HG03460 (cell line): ENCODE measurements around the gene DYNC2I2.
"Not testable (repeated sequence)": the region's sequence is repeated elsewhere in the genome, so short reads cannot be mapped to it uniquely, and the experiment has no call there.

Source experiments
- ATAC-seq: cut with Tn5 transposase; IDR thresholded peaks from one replicate; pipeline ENCODE4 v1.9.1; 2021; ENCODE audit not compliant: unreplicated experiment

Gene DYNC2I2

DNA sequence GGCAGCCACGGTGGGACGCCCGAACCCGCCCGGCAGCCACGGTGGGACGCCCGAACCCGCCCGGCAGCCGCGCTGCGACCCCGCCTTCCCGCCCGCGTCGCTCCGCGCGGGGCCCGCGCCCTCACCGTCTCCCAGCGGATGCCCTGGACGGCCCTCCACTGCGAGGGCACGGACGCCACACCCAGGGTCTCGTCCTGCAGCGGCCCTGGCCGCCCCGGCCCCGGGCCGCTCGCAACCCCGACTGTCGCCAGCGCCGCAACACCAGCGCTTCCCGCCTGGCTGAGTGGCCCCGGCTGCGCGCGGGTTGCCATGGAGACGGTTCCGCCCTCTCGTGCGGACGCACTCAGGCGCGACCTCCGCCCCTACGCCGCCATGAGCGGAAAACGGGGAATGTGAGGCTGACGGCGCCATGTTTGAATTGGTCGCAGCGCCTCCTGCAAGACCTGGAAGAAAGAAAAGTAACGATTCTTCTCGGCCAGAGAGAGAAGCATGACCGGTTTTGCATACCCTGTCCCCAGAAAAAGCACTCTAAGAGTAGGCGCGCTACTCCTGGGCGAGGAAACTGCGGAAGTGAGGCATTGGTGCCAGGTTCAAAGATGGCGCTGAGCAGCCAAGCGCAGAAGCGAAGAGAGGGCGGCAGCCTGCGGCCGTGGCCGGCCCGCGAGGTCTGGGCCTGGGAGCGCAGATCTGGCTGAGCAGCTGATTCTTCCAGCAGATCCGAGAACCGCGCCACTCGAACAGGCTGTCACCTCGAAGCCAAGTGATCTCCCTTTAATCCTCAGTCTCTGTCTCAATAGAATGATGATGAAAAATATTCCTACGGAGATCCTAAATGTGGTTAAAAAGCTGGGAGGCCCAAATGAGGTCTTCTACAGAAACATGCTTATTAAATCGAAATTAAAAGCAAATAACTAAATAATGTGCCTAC is at the start of gene DYNC2I2:
DYNC2I2 (minus strand) TSS at position 432 of the 928 bp plus-strand sequence; CDS start at position 311, 121 bp downstream.
- peak; percentile 63 for ATAC-seq

DNA sequence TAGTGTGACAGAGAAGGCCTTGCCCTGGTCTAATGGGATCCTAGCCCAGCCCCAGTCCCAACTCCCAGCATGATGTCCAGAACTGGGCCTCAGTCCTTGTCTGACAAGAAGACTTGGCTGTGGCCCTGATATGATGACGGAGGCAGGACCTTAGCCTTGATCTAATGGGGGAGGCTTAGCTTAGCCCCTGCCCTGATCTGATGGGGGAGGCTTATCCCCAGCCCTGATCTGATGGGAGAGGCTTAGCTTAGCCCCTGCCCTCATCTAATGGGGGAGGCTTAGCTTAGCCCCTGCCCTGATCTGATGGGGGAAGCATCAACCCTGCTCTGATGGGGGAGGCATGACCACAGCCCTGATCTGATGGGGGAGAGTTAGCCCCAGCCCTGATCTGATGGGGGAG is 49.4 kb upstream of the DYNC2I2 start:
- no peak for ATAC-seq

DNA sequence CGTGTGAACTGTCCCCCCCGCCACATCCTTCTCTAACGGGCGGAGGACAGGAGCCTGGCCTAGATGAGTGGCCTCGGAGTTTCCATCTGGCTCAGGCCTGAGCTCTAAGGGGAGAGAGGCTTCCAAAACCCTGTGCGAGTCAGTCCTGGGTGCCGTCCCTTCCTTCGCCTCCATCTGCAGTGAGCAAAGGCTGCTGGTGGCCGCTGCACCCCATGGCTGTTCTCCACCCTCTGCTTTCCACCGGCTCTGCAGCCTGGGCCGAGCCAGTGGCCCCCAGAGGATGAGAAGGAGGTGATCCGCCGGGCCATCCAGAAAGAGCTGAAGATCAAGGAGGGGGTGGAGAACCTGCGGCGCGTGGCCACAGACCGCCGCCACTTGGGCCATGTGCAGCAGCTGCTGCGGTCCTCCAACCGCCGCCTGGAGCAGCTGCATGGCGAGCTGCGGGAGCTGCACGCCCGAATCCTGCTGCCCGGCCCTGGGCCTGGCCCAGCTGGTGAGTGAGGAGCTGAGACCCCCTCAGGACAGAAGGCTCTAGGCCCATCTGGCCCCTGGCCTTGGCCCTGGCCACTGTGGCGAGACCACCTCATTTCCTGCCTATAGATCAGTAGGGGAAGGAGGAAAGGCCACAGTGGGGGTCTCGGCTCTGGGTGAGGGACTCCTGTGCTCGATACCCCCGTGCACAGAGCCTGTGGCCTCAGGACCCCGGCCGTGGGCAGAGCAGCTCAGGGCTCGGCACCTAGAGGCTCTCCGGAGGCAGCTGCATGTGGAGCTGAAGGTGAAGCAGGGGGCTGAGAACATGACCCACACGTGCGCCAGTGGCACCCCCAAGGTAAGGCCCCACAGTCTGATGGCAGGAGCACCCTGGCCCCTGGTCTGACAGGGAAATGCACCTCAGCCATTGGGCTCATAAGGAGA is 48.7 kb upstream of the DYNC2I2 start:
- ATAC-seq, result no peak

DNA sequence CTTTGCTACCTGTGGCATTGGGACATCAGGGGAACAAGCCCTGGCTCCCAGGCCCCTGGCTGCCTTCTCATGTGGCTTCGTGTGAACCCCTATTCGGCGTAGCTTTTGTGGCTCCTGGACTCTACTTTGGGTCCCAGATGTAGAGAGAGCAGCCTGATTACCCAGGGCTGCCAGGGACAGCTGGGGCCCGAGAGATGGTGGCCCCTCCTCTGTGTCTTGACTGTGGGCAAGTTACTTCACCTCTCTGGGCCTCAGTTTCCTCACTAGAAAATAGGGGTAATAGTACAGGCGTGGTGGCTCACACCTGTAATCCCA is 47.7 kb upstream of the DYNC2I2 start:
- ATAC-seq, result no peak

DNA sequence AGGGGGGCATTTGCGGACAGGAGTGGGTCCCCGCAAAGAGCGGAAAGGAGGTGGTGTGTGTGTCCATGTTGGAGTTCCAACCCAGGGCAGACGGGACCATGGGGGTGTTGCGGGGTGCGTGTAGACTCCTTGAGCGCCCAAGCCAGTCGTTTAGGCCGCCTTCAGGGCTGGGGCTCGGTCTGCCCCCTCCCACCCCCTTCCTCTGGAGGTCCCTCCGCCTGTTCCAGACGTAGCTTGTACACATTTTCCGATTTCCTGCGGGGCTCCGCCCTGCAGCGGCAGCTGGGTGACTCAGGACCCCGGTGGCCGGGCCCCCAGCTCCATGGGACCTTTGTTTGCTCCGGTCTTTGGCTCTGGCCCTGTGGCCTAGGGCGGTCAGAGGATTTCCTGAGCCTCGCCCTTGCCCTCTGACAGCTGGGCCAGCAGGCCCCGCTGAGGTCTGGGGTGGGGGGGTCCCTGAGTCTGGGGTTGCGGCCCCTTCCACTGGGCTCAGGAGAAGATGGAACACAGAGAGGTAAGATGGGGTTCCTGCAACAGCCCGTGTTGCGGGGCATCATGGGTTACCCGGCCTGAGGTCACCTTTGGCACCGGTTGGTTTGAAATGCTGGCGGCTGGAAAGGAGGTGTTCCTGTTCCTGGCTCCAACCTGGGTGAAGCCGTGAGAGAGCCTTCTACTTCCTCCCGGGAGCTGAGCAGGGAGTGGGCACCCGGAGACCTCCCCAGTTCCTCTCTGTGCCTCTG is 47.1 kb upstream of the DYNC2I2 start:
- no peak for ATAC-seq

DNA sequence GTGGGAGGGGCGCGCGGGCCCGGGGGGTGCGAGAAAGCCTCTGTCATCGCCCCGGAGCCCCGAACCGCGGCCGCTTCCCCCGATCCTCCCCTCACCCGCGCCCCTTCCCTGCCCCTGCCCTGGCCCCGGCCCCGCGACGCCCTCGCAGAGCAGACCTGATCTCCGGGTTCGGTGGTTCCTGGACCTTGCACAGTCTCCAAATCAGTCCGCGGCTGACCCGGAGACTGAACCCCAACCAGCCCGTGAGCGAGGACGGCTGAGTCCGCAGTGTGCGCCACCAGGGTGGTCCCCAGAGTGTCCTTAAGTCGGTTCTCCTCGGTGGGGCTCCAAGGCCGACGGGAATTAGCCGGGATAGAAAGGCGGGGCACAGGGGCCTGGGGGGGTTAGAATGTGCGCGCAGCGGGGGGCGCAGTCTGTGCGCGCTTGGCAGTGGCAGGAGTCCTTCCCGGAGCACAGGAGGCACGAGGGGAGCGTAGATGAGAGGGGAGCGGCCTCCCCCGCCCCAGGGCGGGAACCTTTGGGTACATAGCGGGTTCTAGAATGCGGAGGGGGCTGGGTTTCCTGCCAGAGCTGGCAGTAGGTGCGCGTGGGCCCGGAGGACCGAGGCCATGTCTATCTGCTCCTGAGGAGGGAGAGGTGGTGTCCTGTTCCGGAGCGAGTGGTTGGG is 46.4 kb upstream of the DYNC2I2 start:
- no peak for ATAC-seq

DNA sequence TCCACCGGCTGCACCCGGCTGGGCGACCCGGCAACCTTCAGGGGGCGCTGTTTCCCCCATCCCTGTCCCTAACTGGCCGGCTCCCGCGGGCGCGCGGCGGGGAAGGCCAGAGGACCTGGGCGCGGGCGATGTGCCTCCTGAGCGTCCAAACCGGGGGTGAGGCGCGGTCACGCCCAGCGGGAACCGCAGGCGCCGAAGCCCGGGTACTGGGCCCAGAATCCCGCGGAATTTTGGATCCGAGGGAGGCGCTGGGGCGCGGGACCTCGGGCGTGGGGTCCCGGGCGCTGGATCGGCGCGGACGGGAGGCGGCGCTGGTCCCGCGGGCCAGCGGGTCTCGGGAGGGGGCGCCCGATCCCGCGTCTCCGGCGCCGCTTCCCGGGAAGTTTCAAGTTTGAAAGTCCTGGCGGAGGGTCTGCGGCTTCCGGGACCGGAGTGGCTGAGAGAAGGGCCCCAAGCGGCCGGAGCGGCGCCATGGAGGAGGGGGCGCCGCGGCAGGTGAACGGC is 45.9 kb upstream of the DYNC2I2 start, which contains the start of gene PKN3:
PKN3 (plus strand) TSS at position 59 of the 504 bp plus-strand sequence; CDS start at position 472, 413 bp downstream.
- peak; percentile 68 for ATAC-seq

DNA sequence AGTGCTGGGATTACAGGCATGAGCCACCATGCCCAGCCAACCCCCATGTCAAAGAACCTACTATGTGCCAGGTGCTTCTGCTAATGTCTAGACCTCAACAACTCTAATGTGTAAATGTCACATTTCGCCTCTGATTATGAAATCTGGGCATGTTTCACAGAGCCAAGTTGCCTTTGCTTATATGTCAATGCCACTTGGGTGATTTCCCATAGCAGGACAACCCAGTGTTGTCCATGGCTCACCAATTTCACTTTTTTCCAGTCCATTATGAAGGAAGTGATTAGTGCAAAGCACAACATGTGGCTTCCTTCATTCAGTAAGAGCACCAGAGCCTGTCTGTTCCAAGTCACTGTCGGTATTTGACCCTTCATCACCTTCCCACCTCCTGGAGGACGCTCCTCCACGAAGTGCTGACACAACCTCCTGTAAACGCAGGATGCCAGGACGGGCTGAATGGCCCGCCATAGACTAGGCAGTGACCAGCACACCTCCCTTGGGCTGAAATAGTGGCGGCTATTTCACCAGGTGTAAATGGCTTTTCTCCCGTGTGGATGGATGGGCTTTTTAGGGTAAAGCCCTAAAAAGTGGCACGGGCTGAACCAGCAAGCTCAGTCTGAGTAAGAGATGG is 44.7 kb upstream of the DYNC2I2 start:
- ATAC-seq, result no peak

DNA sequence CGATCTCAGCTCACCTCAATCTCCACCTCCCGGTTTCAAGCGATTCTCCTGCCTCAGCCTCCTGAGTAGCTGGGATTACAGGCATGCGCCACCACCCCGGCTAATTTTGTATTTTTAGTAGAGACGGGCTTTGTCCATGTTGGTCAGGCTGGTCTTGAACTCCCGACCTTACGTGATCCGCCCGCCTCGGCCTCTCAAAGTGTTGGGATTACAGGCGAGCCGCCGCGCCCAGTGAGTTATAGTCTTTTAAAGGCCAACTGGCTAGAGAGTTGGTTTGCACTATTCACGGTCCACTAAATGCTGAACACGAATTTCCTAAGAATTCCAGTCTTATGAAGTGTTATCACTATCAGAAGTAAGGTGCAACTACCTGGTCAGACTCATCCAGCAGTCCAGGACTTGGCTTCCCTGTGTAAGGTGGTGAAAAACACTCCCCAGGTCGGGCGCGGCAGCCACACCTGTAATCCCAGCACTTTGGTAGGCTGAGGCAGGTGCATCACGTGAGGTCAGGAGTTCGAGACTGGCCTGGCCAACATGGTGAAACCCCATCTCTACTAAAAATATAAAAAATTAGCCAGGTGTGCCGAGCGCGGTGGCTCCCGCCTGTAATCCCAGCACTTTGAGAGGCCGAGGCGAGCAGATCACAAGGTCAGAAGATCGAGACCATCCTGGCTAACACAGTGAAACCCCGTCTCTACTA is 42.6 kb upstream of the DYNC2I2 start:
- not testable (repeated sequence) for ATAC-seq

DNA sequence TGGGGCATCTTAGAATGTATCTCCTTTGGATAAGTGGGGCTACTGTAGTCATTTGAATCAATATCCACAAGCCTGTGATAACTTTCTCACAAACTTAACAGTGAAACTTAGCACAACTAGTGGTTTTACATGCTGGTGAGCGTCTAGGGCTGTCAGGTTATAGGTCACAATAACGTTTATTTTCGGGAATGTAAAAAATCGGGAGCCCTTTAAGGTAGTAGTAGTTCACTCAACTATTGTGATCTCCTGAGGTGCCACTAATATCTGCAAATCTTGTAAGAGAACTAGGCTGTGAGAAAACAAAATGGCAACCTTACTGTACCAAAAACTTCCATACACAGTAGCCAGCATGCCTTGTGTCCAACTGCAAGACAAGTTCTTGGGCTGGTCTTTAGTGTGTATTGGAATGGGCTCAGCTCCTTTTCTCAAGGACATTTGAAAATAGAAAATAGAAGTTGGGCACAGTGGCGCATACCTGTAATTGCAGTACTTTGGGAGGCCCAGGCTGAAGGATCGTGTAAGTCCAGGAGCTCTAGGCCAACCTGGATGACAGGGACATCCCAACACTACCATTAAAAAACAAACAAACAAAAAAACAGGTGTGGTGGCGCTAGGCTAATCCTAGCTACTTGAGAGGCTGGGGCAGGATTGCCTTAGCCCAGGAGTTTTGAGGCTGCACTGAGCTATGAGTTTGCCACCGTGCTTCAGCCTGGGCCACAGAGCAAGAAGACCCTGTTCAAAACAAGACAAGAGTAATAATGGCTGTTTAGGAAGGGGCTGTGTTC is 40.5 kb upstream of the DYNC2I2 start:
- no peak for ATAC-seq

DNA sequence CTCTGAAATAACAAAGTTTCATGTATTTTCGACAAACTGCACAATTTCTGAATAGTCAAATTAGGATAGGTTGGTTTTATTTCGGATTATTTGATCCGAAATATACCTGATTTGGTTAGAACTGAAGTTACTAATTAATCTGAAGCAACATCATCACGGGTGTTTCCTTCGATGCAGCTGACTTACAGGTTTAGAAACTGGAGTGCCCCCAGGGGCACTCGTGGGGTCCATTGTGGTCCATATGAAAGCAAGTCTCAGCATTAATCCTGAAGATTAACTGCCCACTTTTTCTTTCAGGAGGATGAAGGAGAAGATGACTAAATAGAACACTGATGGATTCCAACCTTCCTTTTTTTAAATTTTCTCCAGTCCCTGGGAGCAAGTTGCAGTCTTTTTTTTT is 37.7 kb upstream of the DYNC2I2 start:
- ATAC-seq, result no peak

DNA sequence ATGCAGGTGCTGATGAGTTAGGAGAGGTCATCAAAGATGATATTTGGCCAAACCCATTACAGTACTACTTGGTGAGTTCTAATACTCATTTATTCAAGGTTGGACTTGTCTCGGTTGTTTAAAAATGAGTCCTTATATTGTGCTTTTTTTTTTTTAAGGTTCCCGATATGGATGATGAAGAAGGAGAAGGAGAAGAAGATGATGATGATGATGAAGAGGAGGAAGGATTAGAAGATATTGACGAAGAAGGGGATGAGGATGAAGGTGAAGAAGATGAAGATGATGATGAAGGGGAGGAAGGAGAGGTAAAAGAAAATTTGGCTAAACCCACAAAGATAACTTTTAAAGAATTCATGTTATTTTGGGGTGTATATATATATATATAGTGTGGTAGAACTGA is 37.1 kb upstream of the DYNC2I2 start:
- not testable (repeated sequence) for ATAC-seq

DNA sequence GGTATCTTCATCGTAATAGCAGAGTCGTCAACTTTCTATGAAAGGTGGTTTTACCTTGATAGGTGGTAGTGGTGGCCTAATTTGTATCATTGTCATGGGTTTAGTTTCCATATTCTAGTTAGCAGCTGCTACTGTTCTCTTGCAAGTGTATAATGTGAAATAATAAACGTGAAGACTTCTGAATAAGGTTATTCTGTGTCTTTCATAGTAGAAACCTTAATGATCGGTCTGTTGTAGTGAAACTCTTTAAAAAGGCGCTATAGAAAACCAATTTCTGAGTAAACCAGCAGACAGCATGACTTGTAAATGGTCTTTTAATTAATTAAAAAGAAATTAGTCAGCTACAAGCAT is 34.0 kb upstream of the DYNC2I2 start:
- no peak for ATAC-seq

DNA sequence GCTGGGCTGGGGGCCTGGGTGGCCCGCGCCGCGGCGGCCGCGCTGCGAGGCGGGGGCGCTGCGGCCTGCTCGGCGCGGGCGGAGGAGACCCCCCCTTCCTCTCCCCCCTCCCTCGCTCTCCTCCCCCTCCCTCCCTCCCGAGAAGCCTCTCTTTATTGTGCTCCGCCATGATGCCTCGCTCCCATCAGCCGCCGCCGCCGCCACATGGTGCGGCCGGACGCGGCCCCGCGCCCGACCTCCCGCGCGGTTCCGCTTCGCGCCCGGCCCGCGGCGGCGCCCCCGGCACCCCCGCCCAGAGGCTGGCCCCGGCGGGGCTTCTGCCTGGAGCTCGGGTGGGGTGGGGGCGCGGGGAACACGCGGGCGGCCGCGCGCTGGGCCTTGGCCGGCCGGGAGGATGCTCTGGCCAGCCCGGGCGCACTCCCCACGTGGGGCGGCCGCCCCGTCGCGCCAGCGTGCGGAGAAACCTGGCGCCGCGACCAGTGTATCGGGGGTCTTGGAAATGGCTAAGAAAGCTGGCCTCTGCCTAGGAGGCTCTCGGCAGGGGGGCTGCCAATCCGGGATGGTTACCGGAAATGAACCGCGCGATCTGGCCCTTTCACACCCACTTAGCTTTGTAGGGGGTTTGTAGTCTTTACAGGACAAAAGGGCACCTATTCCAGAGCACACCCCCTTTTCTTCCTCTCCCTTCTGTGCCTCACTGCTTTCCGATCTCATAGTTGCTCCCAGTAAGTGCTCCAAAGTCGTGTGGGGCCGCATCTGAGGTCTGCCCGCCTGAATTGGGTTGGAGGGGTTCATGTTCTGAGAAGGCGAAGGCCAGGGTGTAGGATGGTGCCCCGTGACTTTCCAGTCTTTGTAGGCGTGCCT is 33.4 kb upstream of the DYNC2I2 start:
- no peak for ATAC-seq

DNA sequence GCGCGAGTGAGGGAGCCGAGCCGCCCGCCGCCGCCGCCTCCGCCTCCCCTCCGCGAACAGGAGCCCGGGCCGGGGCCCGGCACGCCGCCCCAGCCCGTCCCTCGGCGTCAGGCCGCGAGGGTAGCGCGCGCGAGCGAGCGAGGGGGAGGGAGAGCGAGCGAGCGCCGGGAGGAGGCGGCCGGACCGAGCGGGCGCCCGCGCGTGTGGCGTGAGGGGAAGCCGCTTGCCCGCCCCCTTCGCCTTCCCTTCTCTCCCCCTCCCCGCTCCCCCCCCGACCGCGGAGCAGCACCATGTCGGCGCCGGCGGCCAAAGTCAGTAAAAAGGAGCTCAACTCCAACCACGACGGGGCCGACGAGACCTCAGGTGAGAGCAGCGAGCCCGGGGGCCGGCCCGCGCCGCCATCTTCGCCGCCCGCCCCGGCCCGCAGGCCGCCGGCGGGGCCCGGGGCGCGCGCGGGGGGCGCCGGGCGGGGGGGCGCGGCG is 32.7 kb upstream of the DYNC2I2 start:
- ATAC-seq, result no peak

DNA sequence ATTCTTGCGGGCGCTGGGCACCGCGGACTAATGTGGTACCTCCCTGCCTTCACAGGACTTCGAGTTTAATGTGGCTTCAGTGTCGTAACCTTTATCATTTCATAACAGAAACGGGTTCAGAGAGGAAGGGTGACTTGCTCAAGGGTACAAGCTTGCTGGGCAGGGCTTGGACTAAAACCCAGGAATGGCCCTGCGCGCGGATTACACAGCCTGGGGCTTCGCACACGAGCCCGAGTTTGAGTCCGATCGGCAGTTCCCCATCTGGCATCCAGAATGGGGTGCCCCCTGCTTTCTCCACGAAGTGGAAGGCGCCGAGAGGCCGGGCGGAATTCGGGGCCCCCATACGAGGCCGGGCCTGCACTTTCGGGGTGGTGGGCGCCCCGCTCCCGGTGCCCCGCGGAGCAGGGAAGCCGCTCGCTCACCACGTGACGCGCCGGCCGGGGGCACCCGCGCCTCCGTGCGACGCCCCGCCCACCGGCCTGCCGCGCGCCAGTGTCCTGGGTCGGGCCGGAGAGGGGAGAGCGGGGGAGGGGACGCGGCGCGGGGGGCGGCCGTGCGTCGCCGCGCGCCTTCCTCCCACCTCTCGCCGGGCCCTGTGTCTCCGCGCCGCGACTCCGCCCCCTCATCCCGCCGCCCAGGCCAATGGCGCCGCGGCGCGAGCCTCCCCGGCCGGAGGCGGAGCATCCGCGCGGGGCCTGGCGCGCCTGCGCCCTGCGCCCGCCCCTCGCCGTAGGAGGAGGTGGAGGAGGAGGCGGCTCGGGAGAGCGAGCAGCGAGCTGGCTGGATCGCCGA is 32.0 kb upstream of the DYNC2I2 start, which contains the start of gene SET:
SET (plus strand) TSS at position 722 of the 792 bp plus-strand sequence. CDS start 361 bp downstream, outside the sequence.
- peak; percentile 61 for ATAC-seq
